ENCODE measurements around the gene IQGAP3.
"Not testable (repeated sequence)": the region's sequence is repeated elsewhere in the genome, so short reads cannot be mapped to it uniquely, and the experiment has no call there.

Gene IQGAP3

DNA sequence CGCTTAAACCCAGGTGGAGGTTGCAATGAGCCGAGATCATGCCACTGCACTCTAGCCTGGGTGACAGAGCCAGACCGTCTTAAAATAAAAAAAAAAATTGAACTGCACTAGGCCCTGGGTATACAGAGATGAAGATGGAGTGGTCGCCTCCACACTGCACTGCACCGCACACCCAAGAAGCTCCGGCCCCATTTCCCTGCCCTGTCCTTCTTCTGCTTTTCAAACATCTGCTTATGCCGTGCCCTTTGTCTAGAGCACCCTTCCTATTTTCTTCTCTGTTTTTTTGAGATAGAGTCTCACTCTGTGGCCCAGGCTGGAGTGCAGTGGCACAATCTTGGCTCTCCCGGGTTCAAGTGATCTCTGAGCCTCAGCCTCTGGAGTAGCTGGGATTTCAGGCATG, 17.4 kb downstream of the IQGAP3 start:
- no peak overlapping the region for H3K4me2 ChIP-seq (ENCODE audit: low read length, poor library complexity, severe bottlenecking)
- no peak overlapping the region for H3K23ac ChIP-seq (ENCODE audit: low read length in 2 of 2)
- H4K8ac ChIP-seq (ENCODE audit: low read length), result no peak overlapping the region
- H3K9ac ChIP-seq (ENCODE audit: low read length), result no peak overlapping the region
- H3K4me1 ChIP-seq (ENCODE audit: control insufficient read depth, insufficient read depth, low read depth, low read length), result peaks cover 10% of the 10 kb centered on the region
- H3K9me3 ChIP-seq (ENCODE audit: control insufficient read depth, low read length), result no peaks in the 10 kb centered on the region
- H3K4me3 ChIP-seq (ENCODE audit: insufficient read depth in 1 of 2, low read depth in 1 of 2, low read length in 2 of 2), result no peak overlapping the region
- H3K27ac ChIP-seq (ENCODE audit: low read length, poor library complexity, severe bottlenecking), result no peak overlapping the region
- H3K79me1 ChIP-seq (replicated peaks; ENCODE audit: low read length, poor library complexity, severe bottlenecking), result no peaks in the 10 kb centered on the region
- H2BK12ac ChIP-seq (ENCODE audit: low read length in 2 of 2), result no peak overlapping the region
- no peak overlapping the region for H3K18ac ChIP-seq (ENCODE audit: low read depth in 1 of 2, low read length in 2 of 2)
- H2BK15ac ChIP-seq (ENCODE audit: low read depth, poor library complexity, severe bottlenecking), result no peak overlapping the region
- no peak overlapping the region for H2AFZ ChIP-seq (ENCODE audit: low read depth, low read length)
- no peak overlapping the region for H4K91ac ChIP-seq (ENCODE audit: low read length)
- no peak overlapping the region for H2BK5ac ChIP-seq (ENCODE audit: low read depth, low read length, poor library complexity, severe bottlenecking)
- H3K36me3 ChIP-seq (ENCODE audit: control insufficient read depth in 1 of 2, insufficient read depth in 2 of 2, low read depth in 1 of 2, low read length in 2 of 2), result peaks cover 2 to 13% of the 10 kb centered on the region in 2 experiments
- H2AK5ac ChIP-seq (ENCODE audit: low read length, severe bottlenecking), result no peak overlapping the region
- no peaks in the 10 kb centered on the region for H3K27me3 ChIP-seq (ENCODE audit: control insufficient read depth in 1 of 2, insufficient read depth in 1 of 2, low read length in 2 of 2)
- no peak overlapping the region for H2BK120ac ChIP-seq (ENCODE audit: low read depth, low read length)
- H3K4ac ChIP-seq (ENCODE audit: low read depth in 1 of 2, low read length in 2 of 2), result no peak overlapping the region
- 86% methylated on average over 8 of the region's 8 CpGs for WGBS
- no peak overlapping the region for H3K14ac ChIP-seq (ENCODE audit: low read length in 2 of 2)
- no peak for DNase-seq

DNA sequence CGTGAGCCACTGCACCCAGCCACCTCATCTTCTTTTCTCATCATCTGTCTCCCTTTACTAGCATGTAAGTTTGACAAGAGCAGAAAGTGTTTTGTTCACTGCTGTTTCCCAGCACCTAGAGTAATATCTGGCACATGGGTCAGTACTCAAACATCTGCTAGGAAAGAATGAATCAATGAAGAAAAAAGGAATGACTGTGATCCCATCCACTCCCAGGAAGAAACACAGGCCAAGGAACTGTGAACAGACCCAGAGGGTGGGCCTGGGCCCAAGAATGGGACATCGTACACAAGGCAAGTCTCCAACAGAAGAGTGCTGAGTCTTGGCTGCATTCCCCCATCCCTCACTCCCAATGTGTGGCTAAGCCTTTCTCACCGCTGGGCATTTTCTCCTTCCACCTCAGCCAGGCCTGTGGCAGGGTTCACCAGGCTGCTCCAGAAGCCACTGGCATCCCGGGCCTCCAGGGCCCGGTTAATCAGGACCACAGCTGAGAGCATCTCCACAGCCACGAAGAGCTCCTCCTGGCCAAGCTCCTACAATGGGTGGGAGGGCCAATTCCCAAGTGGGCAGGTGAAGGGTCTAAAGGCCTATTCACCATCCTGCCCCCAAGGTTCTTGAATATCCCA, 18.4 kb downstream of the IQGAP3 start:
- no peaks in the 10 kb centered on the region for H3K27me3 ChIP-seq (ENCODE audit: control insufficient read depth in 1 of 2, insufficient read depth in 1 of 2, low read length in 2 of 2)
- H3K9me3 ChIP-seq (ENCODE audit: control insufficient read depth, low read length), result no peaks in the 10 kb centered on the region
- H2BK5ac ChIP-seq (ENCODE audit: low read depth, low read length, poor library complexity, severe bottlenecking), result no peak overlapping the region
- H2BK12ac ChIP-seq (ENCODE audit: low read length in 2 of 2), result no peak overlapping the region
- DNase-seq, result no peak
- no peak overlapping the region for H3K9ac ChIP-seq (ENCODE audit: low read length)
- no peak overlapping the region for H4K91ac ChIP-seq (ENCODE audit: low read length)
- 97% methylated on average over 6 of the region's 6 CpGs for WGBS
- H2AFZ ChIP-seq (ENCODE audit: low read depth, low read length), result no peak overlapping the region
- H4K8ac ChIP-seq (ENCODE audit: low read length), result no peak overlapping the region
- H2BK15ac ChIP-seq (ENCODE audit: low read depth, poor library complexity, severe bottlenecking), result no peak overlapping the region
- H3K79me1 ChIP-seq (replicated peaks; ENCODE audit: low read length, poor library complexity, severe bottlenecking), result no peaks in the 10 kb centered on the region
- no peak overlapping the region for H3K4me3 ChIP-seq (ENCODE audit: insufficient read depth in 1 of 2, low read depth in 1 of 2, low read length in 2 of 2)
- peaks cover 2 to 8% of the 10 kb centered on the region in 2 experiments for H3K36me3 ChIP-seq (ENCODE audit: control insufficient read depth in 1 of 2, insufficient read depth in 2 of 2, low read depth in 1 of 2, low read length in 2 of 2)
- H3K18ac ChIP-seq (ENCODE audit: low read depth in 1 of 2, low read length in 2 of 2), result no peak overlapping the region
- H3K23ac ChIP-seq (ENCODE audit: low read length in 2 of 2), result no peak overlapping the region
- H3K27ac ChIP-seq (ENCODE audit: low read length, poor library complexity, severe bottlenecking), result no peak overlapping the region
- H2AK5ac ChIP-seq (ENCODE audit: low read length, severe bottlenecking), result no peak overlapping the region
- H2BK120ac ChIP-seq (ENCODE audit: low read depth, low read length), result no peak overlapping the region
- H3K4me1 ChIP-seq (ENCODE audit: control insufficient read depth, insufficient read depth, low read depth, low read length), result peaks cover 10% of the 10 kb centered on the region
- H3K4me2 ChIP-seq (ENCODE audit: low read length, poor library complexity, severe bottlenecking), result no peak overlapping the region
- no peak overlapping the region for H3K4ac ChIP-seq (ENCODE audit: low read depth in 1 of 2, low read length in 2 of 2)
- H3K14ac ChIP-seq (ENCODE audit: low read length in 2 of 2), result no peak overlapping the region

DNA sequence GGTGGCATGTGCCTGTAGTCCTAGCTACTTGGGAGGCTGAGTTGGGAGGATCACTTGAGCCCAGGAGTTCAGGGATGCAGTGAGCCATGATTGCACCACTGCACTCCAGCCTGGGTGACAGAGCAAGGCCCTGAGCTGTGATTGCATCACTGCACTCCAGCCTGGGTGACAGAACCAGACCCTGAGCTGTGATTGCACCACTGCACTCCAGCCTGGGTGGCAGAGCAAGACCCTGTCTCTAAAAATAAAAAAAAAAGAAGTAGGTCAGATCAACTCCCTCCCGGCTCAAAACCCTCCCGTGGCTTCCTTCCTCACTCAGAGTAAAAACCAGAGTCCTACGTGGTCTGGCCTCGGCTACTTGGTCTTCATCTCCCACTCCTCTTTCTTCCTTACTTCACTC, 19.4 kb downstream of the IQGAP3 start:
- WGBS, result 98% methylated on average over 4 of the region's 4 CpGs
- not testable (repeated sequence) for H2BK5ac ChIP-seq (ENCODE audit: low read depth, low read length, poor library complexity, severe bottlenecking)

DNA sequence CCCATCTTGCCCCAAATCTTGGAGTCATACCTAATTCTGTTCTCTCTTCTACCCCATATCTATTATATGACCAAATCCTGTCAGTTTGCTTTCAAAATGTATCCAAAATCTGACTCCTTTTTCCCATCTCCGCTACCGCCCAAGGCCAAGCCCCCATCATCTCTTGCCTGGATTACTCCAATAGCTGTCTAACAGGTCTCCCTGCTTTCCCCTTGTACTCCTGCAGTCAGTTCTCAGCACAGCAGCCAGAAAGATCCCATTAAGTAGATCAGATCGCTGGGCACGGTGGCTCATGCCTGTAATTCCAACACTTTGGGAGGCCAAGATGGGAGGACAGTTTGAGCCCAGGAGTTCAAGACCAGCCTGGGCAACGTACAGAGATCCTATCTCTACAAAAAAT, 19.8 kb downstream of the IQGAP3 start:
- 70% methylated on average over 4 of the region's 5 CpGs for WGBS
- H2BK15ac ChIP-seq (ENCODE audit: low read depth, poor library complexity, severe bottlenecking), result no peak overlapping the region
- no peak overlapping the region for H2BK120ac ChIP-seq (ENCODE audit: low read depth, low read length)
- no peak overlapping the region for H3K27ac ChIP-seq (ENCODE audit: low read length, poor library complexity, severe bottlenecking)
- H3K4ac ChIP-seq (ENCODE audit: low read depth in 1 of 2, low read length in 2 of 2), result no peak overlapping the region
- no peak for DNase-seq
- no peaks in the 10 kb centered on the region for H3K9me3 ChIP-seq (ENCODE audit: control insufficient read depth, low read length)
- H4K8ac ChIP-seq (ENCODE audit: low read length), result no peak overlapping the region
- H3K4me1 ChIP-seq (ENCODE audit: control insufficient read depth, insufficient read depth, low read depth, low read length), result peaks cover 10% of the 10 kb centered on the region
- H3K4me2 ChIP-seq (ENCODE audit: low read length, poor library complexity, severe bottlenecking), result no peak overlapping the region
- H2BK12ac ChIP-seq (ENCODE audit: low read length in 2 of 2), result no peak overlapping the region
- no peak overlapping the region for H3K23ac ChIP-seq (ENCODE audit: low read length in 2 of 2)
- no peak overlapping the region for H3K9ac ChIP-seq (ENCODE audit: low read length)
- H2AK5ac ChIP-seq (ENCODE audit: low read length, severe bottlenecking), result no peak overlapping the region
- peaks cover 5 to 16% of the 10 kb centered on the region in 2 experiments for H3K36me3 ChIP-seq (ENCODE audit: control insufficient read depth in 1 of 2, insufficient read depth in 2 of 2, low read depth in 1 of 2, low read length in 2 of 2)
- no peak overlapping the region for H4K91ac ChIP-seq (ENCODE audit: low read length)
- H3K27me3 ChIP-seq (ENCODE audit: control insufficient read depth in 1 of 2, insufficient read depth in 1 of 2, low read length in 2 of 2), result no peaks in the 10 kb centered on the region
- H3K4me3 ChIP-seq (ENCODE audit: insufficient read depth in 1 of 2, low read depth in 1 of 2, low read length in 2 of 2), result no peak overlapping the region
- H2AFZ ChIP-seq (ENCODE audit: low read depth, low read length), result no peak overlapping the region
- H3K18ac ChIP-seq (ENCODE audit: low read depth in 1 of 2, low read length in 2 of 2), result no peak overlapping the region
- H3K14ac ChIP-seq (ENCODE audit: low read length in 2 of 2), result no peak overlapping the region
- H3K79me1 ChIP-seq (replicated peaks; ENCODE audit: low read length, poor library complexity, severe bottlenecking), result no peaks in the 10 kb centered on the region
- H2BK5ac ChIP-seq (ENCODE audit: low read depth, low read length, poor library complexity, severe bottlenecking), result no peak overlapping the region

More for the DNA sequence above, 19.4 kb downstream of the IQGAP3 start:
- H3K27me3 ChIP-seq (ENCODE audit: control insufficient read depth in 1 of 2, insufficient read depth in 1 of 2, low read length in 2 of 2); H3K79me1 ChIP-seq (replicated peaks; ENCODE audit: low read length, poor library complexity, severe bottlenecking); H3K14ac ChIP-seq (ENCODE audit: low read length in 2 of 2); H3K4me2 ChIP-seq (ENCODE audit: low read length, poor library complexity, severe bottlenecking); H3K23ac ChIP-seq (ENCODE audit: low read length in 2 of 2); H2AFZ ChIP-seq (ENCODE audit: low read depth, low read length); H3K4me3 ChIP-seq (ENCODE audit: insufficient read depth in 1 of 2, low read depth in 1 of 2, low read length in 2 of 2); H3K9ac ChIP-seq (ENCODE audit: low read length); H2BK12ac ChIP-seq (ENCODE audit: low read length in 2 of 2); H3K4ac ChIP-seq (ENCODE audit: low read depth in 1 of 2, low read length in 2 of 2); H3K9me3 ChIP-seq (ENCODE audit: control insufficient read depth, low read length); H2BK15ac ChIP-seq (ENCODE audit: low read depth, poor library complexity, severe bottlenecking); H3K27ac ChIP-seq (ENCODE audit: low read length, poor library complexity, severe bottlenecking); H4K91ac ChIP-seq (ENCODE audit: low read length); H2AK5ac ChIP-seq (ENCODE audit: low read length, severe bottlenecking); H2BK120ac ChIP-seq (ENCODE audit: low read depth, low read length); H3K18ac ChIP-seq (ENCODE audit: low read depth in 1 of 2, low read length in 2 of 2); H4K8ac ChIP-seq (ENCODE audit: low read length): not testable (repeated sequence)
- Histone ChIP-seq H3K4me1 (ENCODE audit: control insufficient read depth, insufficient read depth, low read depth, low read length) (peaks cover 10% of the 10 kb centered on the region), H3K36me3 (ENCODE audit: control insufficient read depth in 1 of 2, insufficient read depth in 2 of 2, low read depth in 1 of 2, low read length in 2 of 2) (peaks cover 5 to 14% of the 10 kb centered on the region in 2 experiments)
- peak; percentile 26 for DNase-seq

Measured in mesenchymal stem cell (in vitro differentiated cells and primary cell).